HCT116 (cell line): ENCODE data around the gene VIPR2. TPM values are rescaled to one million over a fixed set of nuclear protein-coding genes. Genes with fewer than 3 reads are reported as not detected.

ENCODE experiments used
- ATAC-seq: fragments of 200-7000 bp; cut with Tn5 transposase; 2 replicates; pipeline ENCODE4 v1.9.1; 2020; ENCODE audit warnings: mild to moderate bottlenecking, moderate library complexity
- BruUV-seq: library from RNA; stranded (reverse); fragments of 400-500 nt; replicated peaks from 2 replicates; lab custom pipeline; 2021; lab: Mats Ljungman, UMichigan
- CTCF ChIA-PET: fragments of 300-600 bp; sonication (Branson Sonifier 250); formaldehyde crosslinking; loops from one replicate; lab custom pipeline; 2021; ENCODE audit warnings: antibody characterized with exemption; lab: Charles Lee
- POLR2A ChIA-PET: fragments of 300-600, 350-600 bp; sonication (Branson Sonifier 250); formaldehyde crosslinking; loops from one replicate; lab custom pipeline; 2021; ENCODE audit warnings: antibody characterized with exemption; lab: Charles Lee
- RAD21 ChIA-PET, 2 experiments: fragments of 300-600 bp; sonication (Branson Sonifier 250); formaldehyde crosslinking; loops; one replicate each; lab custom pipeline; 2023; ENCODE audit warnings: low total read pairs in 2 of 2; ENCODE audit not compliant: uncharacterized antibody in 2 of 2, unreplicated experiment in 2 of 2, low non-redundant PET in 1 of 2; lab: Charles Lee
- DNase-seq: peaks from one replicate; pipeline ENCODE4 v3.0.0-alpha.2; 2010; ENCODE audit warnings: low read depth, low spot score
- H2AFZ ChIP-seq: fragments of 200-600 bp; shearing (Covaris generic), sonication (generic); 2 replicates; pipeline ENCODE4 v1.6.1; 2017; ENCODE audit warnings: low read depth, mixed run types, mixed read lengths, antibody characterized with exemption, low read length; ENCODE audit not compliant: poor library complexity, severe bottlenecking
- H3K27ac ChIP-seq: 2 replicates; pipeline ENCODE4 v1.5.1; 2012; ENCODE audit warnings: low read depth, low read length
- H3K27me3 ChIP-seq: fragments of 200-600 bp; sonication (generic); 2 replicates; pipeline ENCODE4 v1.6.1; 2016; ENCODE audit warnings: mixed run types, low read length, mixed read lengths; ENCODE audit not compliant: insufficient read depth
- H3K36me3 ChIP-seq, 2 experiments: fragments of 200-500 bp in 1 of 2; fragments of 200-600 bp in 1 of 2; sonication (Bioruptor generic) in 1 of 2; sonication (generic) in 1 of 2; 2 replicates each; pipeline versions ENCODE4 v1.5.1 to v1.6.1; 2014 to 2016; ENCODE audit warnings: low read length in 2 of 2, inconsistent platforms in 1 of 2, mixed read lengths in 1 of 2, mixed run types in 1 of 2; ENCODE audit not compliant: insufficient read depth in 2 of 2, control insufficient read depth in 1 of 2
- H3K4me1 ChIP-seq, 2 experiments: fragments of 200-600 bp in 1 of 2; sonication (generic) in 1 of 2; 2 replicates each; pipeline versions ENCODE4 v1.5.1 to v1.6.1; 2012 to 2017; ENCODE audit warnings: low read length in 2 of 2, inconsistent platforms in 1 of 2, mild to moderate bottlenecking in 1 of 2, mixed read lengths in 1 of 2, mixed run types in 1 of 2, moderate library complexity in 1 of 2; ENCODE audit not compliant: insufficient read depth in 2 of 2, control insufficient read depth in 1 of 2
- H3K4me2 ChIP-seq: fragments of 200-600 bp; sonication (generic); 2 replicates; pipeline ENCODE4 v1.6.1; 2017; ENCODE audit warnings: mixed run types, low read length, mixed read lengths
- H3K4me3 ChIP-seq, 2 experiments: fragments of 200-600 bp in 1 of 2; sonication (generic) in 1 of 2; replicated peaks in 1 of 2; 2 replicates each; pipeline ENCODE4 v1.5.1; 2011 to 2016; ENCODE audit warnings: low read length in 2 of 2, control low read depth in 1 of 2, low read depth in 1 of 2, mild to moderate bottlenecking in 1 of 2, mixed read lengths in 1 of 2, mixed run types in 1 of 2
- H3K79me2 ChIP-seq: fragments of 200-600 bp; sonication (generic); 2 replicates; pipeline ENCODE4 v1.6.1; 2017; ENCODE audit warnings: mild to moderate bottlenecking, mixed run types, low read length, moderate library complexity, mixed read lengths; ENCODE audit not compliant: insufficient read depth
- H3K9ac ChIP-seq: fragments of 200-600 bp; sonication (generic); 2 replicates; pipeline ENCODE4 v1.6.1; 2016; ENCODE audit warnings: low read length, mixed read lengths
- H3K9me2 ChIP-seq: fragments of 200-600 bp; sonication (generic), shearing (Covaris generic); 2 replicates; pipeline ENCODE4 v1.6.1; 2017; ENCODE audit warnings: mixed run types, mild to moderate bottlenecking, moderate library complexity; ENCODE audit not compliant: insufficient read depth
- H3K9me3 ChIP-seq, 2 experiments: fragments of 200-500 bp in 1 of 2; fragments of 200-600 bp in 1 of 2; sonication (Bioruptor generic) in 1 of 2; sonication (generic) in 1 of 2; 2 replicates each; pipeline ENCODE4 v1.6.1; 2014 to 2017; ENCODE audit warnings: low read length in 2 of 2, mixed read lengths in 2 of 2, inconsistent platforms in 1 of 2, low read depth in 1 of 2, mild to moderate bottlenecking in 1 of 2, mixed run types in 1 of 2, moderate library complexity in 1 of 2; ENCODE audit not compliant: control insufficient read depth in 1 of 2, insufficient read depth in 1 of 2
- H4K20me1 ChIP-seq: fragments of 200-600 bp; sonication (generic), shearing (Covaris generic); 2 replicates; pipeline ENCODE4 v1.6.1; 2017; ENCODE audit warnings: mixed run types, mild to moderate bottlenecking, moderate library complexity; ENCODE audit not compliant: insufficient read depth
- CEBPB ChIP-seq: IDR thresholded peaks from 2 replicates; pipeline ENCODE4 v1.6.1; 2012; ENCODE audit warnings: low read depth
- EZH2 ChIP-seq: fragments of 200-600 bp; sonication (generic); IDR thresholded peaks from 2 replicates; pipeline ENCODE4 v1.6.1; 2017; ENCODE audit warnings: antibody characterized with exemption, mixed run types
- EZH2phosphoT487 ChIP-seq: fragments of 200-600 bp; IDR thresholded peaks from 2 replicates; pipeline ENCODE4 v1.6.1; 2018; ENCODE audit warnings: antibody characterized with exemption, borderline replicate concordance
- FOSL1 ChIP-seq: IDR thresholded peaks from 2 replicates; pipeline ENCODE4 v1.6.1; 2012; ENCODE audit warnings: low read depth
- JUND ChIP-seq: IDR thresholded peaks from 2 replicates; pipeline ENCODE4 v1.6.1; 2012
- RAD21 ChIP-seq: IDR thresholded peaks from 2 replicates; pipeline ENCODE4 v1.6.1; 2012; ENCODE audit warnings: low read depth, mild to moderate bottlenecking
- SRF ChIP-seq: IDR thresholded peaks from 2 replicates; pipeline ENCODE4 v1.6.1; 2012; ENCODE audit warnings: low read depth
- TCF7L2 ChIP-seq: IDR thresholded peaks from 2 replicates; pipeline ENCODE4 v1.7.0; 2011; ENCODE audit warnings: borderline replicate concordance, inconsistent platforms; ENCODE audit not compliant: insufficient read depth, insufficient read length; ENCODE audit errors: extremely low read depth
- ZFX ChIP-seq: fragments of 450-650 bp; IDR thresholded peaks from 2 replicates; pipeline ENCODE4 v1.6.1; 2017
- intact Hi-C: fragments of 100-400 bp; cut with micrococcal nuclease; formaldehyde crosslinking; loops from 2 replicates; pipeline ENCODE4 v1.10.0; 2022
- total RNA-seq: library from RNA; stranded (reverse); gene quantifications from one replicate; pipeline ENCODE4 v1.2.1, GENCODE V29; 2021; ENCODE audit not compliant: unreplicated experiment
- TF ChIP-seq, protein P1 (sequence below): IDR thresholded peaks from 2 replicates; pipeline ENCODE4 v1.6.1; 2011; ENCODE audit warnings: mild to moderate bottlenecking, low read length, moderate library complexity; ENCODE audit not compliant: insufficient replicate concordance; ENCODE audit errors: extremely low read depth
- TF ChIP-seq, protein P2 (sequence below): IDR thresholded peaks from 2 replicates; pipeline ENCODE4 v1.6.1; 2012; ENCODE audit warnings: low read depth
- TF ChIP-seq, protein P3 (sequence below): IDR thresholded peaks from 2 replicates; pipeline ENCODE4 v1.6.1; 2012

VIPR2 gene
- total RNA-seq, 1 experiment from 2014 or later = 0.10 TPM

DNA sequence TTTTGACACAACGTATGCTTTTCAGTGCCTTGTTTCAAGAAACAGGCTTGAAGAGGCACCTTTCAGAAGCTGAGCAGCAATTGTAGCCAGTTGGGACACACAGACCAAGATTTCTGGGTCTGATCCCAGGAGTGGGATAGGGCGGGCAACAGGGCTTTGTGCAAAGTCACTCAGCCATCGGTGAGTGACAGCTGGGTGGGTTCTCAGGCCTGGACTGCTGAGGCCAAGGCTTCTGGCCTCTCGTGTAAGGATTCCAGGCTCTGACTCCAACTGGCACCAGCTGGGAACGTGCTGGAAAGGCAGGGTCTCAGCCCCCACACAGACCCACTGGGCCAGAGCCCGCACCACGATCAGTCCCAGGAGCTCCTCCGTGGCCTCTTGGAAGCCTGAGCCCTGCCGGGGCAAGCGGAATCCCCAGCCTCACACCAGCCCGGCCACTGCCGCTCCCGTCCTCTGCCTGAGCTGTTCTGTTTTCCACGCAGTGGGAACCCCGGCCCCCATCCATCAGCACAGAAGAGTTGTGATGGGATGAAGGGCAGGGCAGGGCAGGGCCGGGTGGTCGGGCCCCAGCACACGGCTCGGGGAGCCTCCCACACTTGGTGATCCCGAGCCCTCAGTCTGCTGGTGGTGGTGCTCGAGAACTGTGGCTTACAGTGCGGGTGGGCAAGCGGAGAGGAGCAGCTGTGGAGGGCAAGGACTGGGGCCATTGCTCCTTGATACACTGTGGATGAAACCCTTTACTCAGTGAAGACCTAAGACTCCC is 46.8 kb downstream of the VIPR2 start:
- no peaks in the 10 kb centered on the region for H3K9me2 ChIP-seq
- H3K4me2 ChIP-seq = no peak overlapping the region
- ATAC-seq (no peak), DNase-seq (no peak)
- no peaks in the 10 kb centered on the region for H3K79me2 ChIP-seq
- no TSS peak for BruUV-seq
- H2AFZ ChIP-seq = no peak overlapping the region
- no peaks in the 10 kb centered on the region for H3K36me3 ChIP-seq
- no peaks in the 10 kb centered on the region for H4K20me1 ChIP-seq
- no peak overlapping the region for H3K4me3 ChIP-seq
- ChIA-PET POLR2A (no interaction called here), CTCF (no interaction called here), RAD21 (no interaction called here)
- no peaks in the 10 kb centered on the region for H3K9me3 ChIP-seq
- H3K9ac ChIP-seq = no peak overlapping the region
- H3K27ac ChIP-seq = no peak overlapping the region
- H3K4me1 ChIP-seq = no peaks in the 10 kb centered on the region
- intact Hi-C loops = no loop called here
- no peaks in the 10 kb centered on the region for H3K27me3 ChIP-seq
- TF ChIP-seq, protein P1, sequence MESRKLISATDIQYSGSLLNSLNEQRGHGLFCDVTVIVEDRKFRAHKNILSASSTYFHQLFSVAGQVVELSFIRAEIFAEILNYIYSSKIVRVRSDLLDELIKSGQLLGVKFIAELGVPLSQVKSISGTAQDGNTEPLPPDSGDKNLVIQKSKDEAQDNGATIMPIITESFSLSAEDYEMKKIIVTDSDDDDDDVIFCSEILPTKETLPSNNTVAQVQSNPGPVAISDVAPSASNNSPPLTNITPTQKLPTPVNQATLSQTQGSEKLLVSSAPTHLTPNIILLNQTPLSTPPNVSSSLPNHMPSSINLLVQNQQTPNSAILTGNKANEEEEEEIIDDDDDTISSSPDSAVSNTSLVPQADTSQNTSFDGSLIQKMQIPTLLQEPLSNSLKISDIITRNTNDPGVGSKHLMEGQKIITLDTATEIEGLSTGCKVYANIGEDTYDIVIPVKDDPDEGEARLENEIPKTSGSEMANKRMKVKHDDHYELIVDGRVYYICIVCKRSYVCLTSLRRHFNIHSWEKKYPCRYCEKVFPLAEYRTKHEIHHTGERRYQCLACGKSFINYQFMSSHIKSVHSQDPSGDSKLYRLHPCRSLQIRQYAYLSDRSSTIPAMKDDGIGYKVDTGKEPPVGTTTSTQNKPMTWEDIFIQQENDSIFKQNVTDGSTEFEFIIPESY = no peak
- TF ChIP-seq, protein P2, sequence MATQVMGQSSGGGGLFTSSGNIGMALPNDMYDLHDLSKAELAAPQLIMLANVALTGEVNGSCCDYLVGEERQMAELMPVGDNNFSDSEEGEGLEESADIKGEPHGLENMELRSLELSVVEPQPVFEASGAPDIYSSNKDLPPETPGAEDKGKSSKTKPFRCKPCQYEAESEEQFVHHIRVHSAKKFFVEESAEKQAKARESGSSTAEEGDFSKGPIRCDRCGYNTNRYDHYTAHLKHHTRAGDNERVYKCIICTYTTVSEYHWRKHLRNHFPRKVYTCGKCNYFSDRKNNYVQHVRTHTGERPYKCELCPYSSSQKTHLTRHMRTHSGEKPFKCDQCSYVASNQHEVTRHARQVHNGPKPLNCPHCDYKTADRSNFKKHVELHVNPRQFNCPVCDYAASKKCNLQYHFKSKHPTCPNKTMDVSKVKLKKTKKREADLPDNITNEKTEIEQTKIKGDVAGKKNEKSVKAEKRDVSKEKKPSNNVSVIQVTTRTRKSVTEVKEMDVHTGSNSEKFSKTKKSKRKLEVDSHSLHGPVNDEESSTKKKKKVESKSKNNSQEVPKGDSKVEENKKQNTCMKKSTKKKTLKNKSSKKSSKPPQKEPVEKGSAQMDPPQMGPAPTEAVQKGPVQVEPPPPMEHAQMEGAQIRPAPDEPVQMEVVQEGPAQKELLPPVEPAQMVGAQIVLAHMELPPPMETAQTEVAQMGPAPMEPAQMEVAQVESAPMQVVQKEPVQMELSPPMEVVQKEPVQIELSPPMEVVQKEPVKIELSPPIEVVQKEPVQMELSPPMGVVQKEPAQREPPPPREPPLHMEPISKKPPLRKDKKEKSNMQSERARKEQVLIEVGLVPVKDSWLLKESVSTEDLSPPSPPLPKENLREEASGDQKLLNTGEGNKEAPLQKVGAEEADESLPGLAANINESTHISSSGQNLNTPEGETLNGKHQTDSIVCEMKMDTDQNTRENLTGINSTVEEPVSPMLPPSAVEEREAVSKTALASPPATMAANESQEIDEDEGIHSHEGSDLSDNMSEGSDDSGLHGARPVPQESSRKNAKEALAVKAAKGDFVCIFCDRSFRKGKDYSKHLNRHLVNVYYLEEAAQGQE = no peak
- TF ChIP-seq TCF7L2 = no peak
- TF ChIP-seq EZH2 = no peak
- no peak for TF ChIP-seq FOSL1
- TF ChIP-seq ZFX = no peak
- no peak for TF ChIP-seq CEBPB
- TF ChIP-seq, protein P3, sequence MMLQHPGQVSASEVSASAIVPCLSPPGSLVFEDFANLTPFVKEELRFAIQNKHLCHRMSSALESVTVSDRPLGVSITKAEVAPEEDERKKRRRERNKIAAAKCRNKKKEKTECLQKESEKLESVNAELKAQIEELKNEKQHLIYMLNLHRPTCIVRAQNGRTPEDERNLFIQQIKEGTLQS = no peak
- no peak for TF ChIP-seq JUND
- no peak for TF ChIP-seq EZH2phosphoT487
- TF ChIP-seq SRF = no peak
- TF ChIP-seq RAD21 = no peak
